IMR-90 (cell line): ENCODE results near the gene ADH6. TPM values are rescaled to one million over a fixed set of nuclear protein-coding genes. Genes with fewer than 3 reads are reported as not detected.

Source experiments
- ATAC-seq: fragments of 200-7000 bp; cut with Tn5 transposase; 2 replicates; pipeline ENCODE4 v1.9.1; 2020; ENCODE audit warnings: low read depth, mild to moderate bottlenecking, moderate library complexity
- BruUV-seq: library from RNA; stranded (reverse); fragments of 400-500 nt; replicated peaks from 2 replicates; lab custom pipeline; 2021; lab: Mats Ljungman, UMichigan
- CTCF ChIA-PET: fragments of 300-600 bp; formaldehyde crosslinking; extraction: SDS; loops from one replicate; lab custom pipeline; 2021; ENCODE audit warnings: antibody characterized with exemption; lab: Yijun Ruan, JAX
- POLR2A ChIA-PET: fragments of 300-600 bp; sonication (Branson Sonifier 250); formaldehyde crosslinking; loops from one replicate; lab custom pipeline; 2022; ENCODE audit warnings: antibody characterized with exemption; ENCODE audit not compliant: unreplicated experiment; lab: Charles Lee
- DNase-seq: peaks from one replicate; pipeline ENCODE4 v3.0.0; 2013
- H2AFZ ChIP-seq: replicated peaks from 2 replicates; pipeline ENCODE3; 2013; ENCODE audit warnings: low read length, mild to moderate bottlenecking; ENCODE audit not compliant: poor library complexity
- H2AK5ac ChIP-seq: 2 replicates; pipeline ENCODE4 v1.6.1; 2013; ENCODE audit warnings: low read depth, low read length, inconsistent platforms
- H2AK9ac ChIP-seq: replicated peaks from 2 replicates; pipeline ENCODE3; 2013; ENCODE audit warnings: mild to moderate bottlenecking, low read depth, low read length, moderate library complexity; ENCODE audit not compliant: poor library complexity
- H2BK120ac ChIP-seq: 2 replicates; pipeline ENCODE4 v1.6.1; 2013; ENCODE audit warnings: low read depth, low read length, inconsistent platforms
- H2BK15ac ChIP-seq: 3 replicates; pipeline ENCODE4 v1.6.1; 2013; ENCODE audit warnings: low read depth, low read length, inconsistent platforms
- H2BK20ac ChIP-seq: 2 replicates; pipeline ENCODE4 v1.6.1; 2013; ENCODE audit warnings: low read depth, mild to moderate bottlenecking, inconsistent platforms, low read length, moderate library complexity
- H2BK5ac ChIP-seq: 2 replicates; pipeline ENCODE4 v1.6.1; 2013; ENCODE audit warnings: mild to moderate bottlenecking, low read depth, low read length, inconsistent platforms; ENCODE audit not compliant: poor library complexity, severe bottlenecking
- H3K14ac ChIP-seq: replicated peaks from 2 replicates; pipeline ENCODE4 v1.6.1; 2013; ENCODE audit warnings: low read depth, low read length, inconsistent platforms
- H3K18ac ChIP-seq: 2 replicates; pipeline ENCODE4 v1.6.1; 2013; ENCODE audit warnings: low read depth, low read length, control low read depth
- H3K23ac ChIP-seq: 2 replicates; pipeline ENCODE4 v1.6.1; 2013; ENCODE audit warnings: low read depth, low read length, inconsistent platforms
- H3K27ac ChIP-seq: 2 replicates; pipeline ENCODE4 v1.5.1; 2013; ENCODE audit warnings: mild to moderate bottlenecking, control low read depth, low read length; ENCODE audit not compliant: insufficient read depth
- H3K27me3 ChIP-seq: 2 replicates; pipeline ENCODE4 v1.6.1; 2013; ENCODE audit warnings: low read length; ENCODE audit not compliant: control insufficient read depth, insufficient read depth
- H3K36me3 ChIP-seq: 2 replicates; pipeline ENCODE4 v1.6.1; 2013; ENCODE audit warnings: low read length, mixed read lengths; ENCODE audit not compliant: control insufficient read depth, insufficient read depth
- H3K4ac ChIP-seq: 2 replicates; pipeline ENCODE4 v1.6.1; 2013; ENCODE audit warnings: low read depth, low read length, inconsistent platforms
- H3K4me1 ChIP-seq: 2 replicates; pipeline ENCODE4 v1.6.1; 2013; ENCODE audit warnings: low read length, mixed read lengths; ENCODE audit not compliant: control insufficient read depth, insufficient read depth
- H3K4me2 ChIP-seq: 2 replicates; pipeline ENCODE4 v1.6.1; 2013; ENCODE audit warnings: low read depth, mild to moderate bottlenecking, control low read depth, low read length, moderate library complexity
- H3K4me3 ChIP-seq: 2 replicates; pipeline ENCODE4 v1.5.1; 2013; ENCODE audit warnings: low read depth, mild to moderate bottlenecking, control low read depth, low read length, moderate library complexity; ENCODE audit not compliant: insufficient read depth
- H3K56ac ChIP-seq: 2 replicates; pipeline ENCODE4 v1.6.1; 2013; ENCODE audit warnings: low read length, inconsistent platforms; ENCODE audit not compliant: insufficient read depth; ENCODE audit errors: extremely low read depth
- H3K79me1 ChIP-seq, 2 experiments: 2 replicates each; pipeline ENCODE4 v1.6.1; 2013; ENCODE audit warnings: low read length in 2 of 2, inconsistent platforms in 1 of 2, low read depth in 1 of 2
- H3K9ac ChIP-seq: 2 replicates; pipeline ENCODE4 v1.6.1; 2013; ENCODE audit warnings: low read depth, low read length, control low read depth
- H3K9me1 ChIP-seq: 2 replicates; pipeline ENCODE4 v1.6.1; 2013; ENCODE audit warnings: low read length, inconsistent platforms; ENCODE audit not compliant: insufficient read depth
- H3K9me3 ChIP-seq: 2 replicates; pipeline ENCODE4 v1.6.1; 2013; ENCODE audit warnings: low read length; ENCODE audit not compliant: control insufficient read depth, insufficient read depth
- H4K20me1 ChIP-seq: 2 replicates; pipeline ENCODE4 v1.6.1; 2013; ENCODE audit warnings: low read length, inconsistent platforms; ENCODE audit not compliant: insufficient read depth
- H4K5ac ChIP-seq: 2 replicates; pipeline ENCODE4 v1.6.1; 2013; ENCODE audit warnings: mild to moderate bottlenecking, low read depth, low read length, control low read depth
- H4K8ac ChIP-seq, 2 experiments: 2 replicates each; pipeline ENCODE4 v1.6.1; 2013; ENCODE audit warnings: low read depth in 2 of 2, low read length in 2 of 2, control low read depth in 1 of 2, inconsistent platforms in 1 of 2
- H4K91ac ChIP-seq: 2 replicates; pipeline ENCODE4 v1.6.1; 2013; ENCODE audit warnings: low read depth, low read length, inconsistent platforms; ENCODE audit not compliant: insufficient read depth
- CEBPB ChIP-seq: IDR thresholded peaks from 2 replicates; pipeline ENCODE4 v1.6.1; 2012; ENCODE audit warnings: low read depth, low read length, improper control_type of control experiment
- CTCF ChIP-seq: conservative IDR thresholded peaks from 2 replicates; pipeline ENCODE4 v1.5.1; 2012; ENCODE audit warnings: mild to moderate bottlenecking, low read depth, low read length, improper control_type of control experiment
- FOS ChIP-seq: fragments of 150-350 bp; IDR thresholded peaks from 2 replicates; pipeline ENCODE4 v1.6.1; 2016; ENCODE audit warnings: low read depth, low read length
- NFE2L2 ChIP-seq: fragments of 150-350 bp; IDR thresholded peaks from 2 replicates; pipeline ENCODE4 v1.6.1; 2016; ENCODE audit warnings: low read depth, mild to moderate bottlenecking, low read length
- POLR2A ChIP-seq: IDR thresholded peaks from 2 replicates; pipeline ENCODE4 v1.6.1; 2012; ENCODE audit warnings: mild to moderate bottlenecking, low read depth, low read length
- RAD21 ChIP-seq: IDR thresholded peaks from 2 replicates; pipeline ENCODE4 v1.6.1; 2012; ENCODE audit warnings: low read length, improper control_type of control experiment
- RCOR1 ChIP-seq: IDR thresholded peaks from 2 replicates; pipeline ENCODE4 v1.6.1; 2012; ENCODE audit warnings: mild to moderate bottlenecking, low read length, improper control_type of control experiment; ENCODE audit not compliant: insufficient replicate concordance
- RFX5 ChIP-seq: IDR thresholded peaks from 2 replicates; pipeline ENCODE4 v1.8.0; 2012; ENCODE audit warnings: low read depth, mild to moderate bottlenecking, low read length, moderate library complexity
- SMC3 ChIP-seq: fragments of 150-350 bp; IDR thresholded peaks from 2 replicates; pipeline ENCODE4 v1.6.1; 2016; ENCODE audit warnings: low read depth, mild to moderate bottlenecking, antibody characterized with exemption, low read length, moderate library complexity
- WGBS, 2 experiments: methylation state at CpG; one replicate each; pipeline versions ENCODE4 v1.1.5 to v1.1.7; 2013; ENCODE audit warnings: missing lambda C conversion rate in 2 of 2; ENCODE audit not compliant: insufficient read length in 1 of 2; ENCODE audit errors: extremely low coverage in 2 of 2; 5-methylcytosine and 5-hydroxymethylcytosine counted together
- dilution Hi-C: fragments of 300-500 bp; cut with HindIII; formaldehyde crosslinking; loops from one replicate; pipeline ENCODE4 v1.14.3; 2018; ENCODE audit warnings: low sequenced_read_pairs; ENCODE audit not compliant: unreplicated experiment
- in situ Hi-C: fragments of 300-500 bp; cut with MboI; formaldehyde crosslinking; loops from 3 replicates; pipeline ENCODE4 v1.14.3; 2019; ENCODE audit warnings: low sequenced_read_pairs, inconsistent platforms, mixed read lengths
- intact Hi-C: fragments of 100-400 bp; cut with micrococcal nuclease; formaldehyde crosslinking; loops from 2 replicates; pipeline ENCODE4 v1.10.0; 2022
- polyA plus RNA-seq, 3 experiments: library from polyadenylated mRNA; depleted of rRNA; stranded (reverse); fragments of >200 nt; gene quantifications; 2 replicates each; pipeline ENCODE4 v1.2.3, GENCODE V29; 2012; ENCODE audit warnings: low replicate concordance in 1 of 3
- total RNA-seq: library from RNA; depleted of rRNA; stranded (reverse); fragments of >200 nt; gene quantifications from 2 replicates; pipeline ENCODE4 v1.2.3, GENCODE V29; 2012
- TF ChIP-seq, protein P1 (sequence below): fragments of 150-350 bp; IDR thresholded peaks from 2 replicates; pipeline ENCODE4 v1.6.1; 2017; ENCODE audit warnings: mild to moderate bottlenecking, antibody characterized with exemption, low read length, low read depth

ADH6 gene
- total and polyA plus RNA-seq, 2 of the 4 experiments (the other 2 are of a cell fraction): not detected

GRCh38 chr4:99201690-99202089, 17.4 kb downstream of the ADH6 start:
- TF ChIP-seq NFE2L2 (no peak), SMC3 (peak; percentile 56), RFX5 (no peak), CEBPB (no peak), RCOR1 (no peak), RAD21 (peak; percentile 54), POLR2A (no peak), CTCF (peak; percentile 59), FOS (no peak)
- TF ChIP-seq, protein P1, sequence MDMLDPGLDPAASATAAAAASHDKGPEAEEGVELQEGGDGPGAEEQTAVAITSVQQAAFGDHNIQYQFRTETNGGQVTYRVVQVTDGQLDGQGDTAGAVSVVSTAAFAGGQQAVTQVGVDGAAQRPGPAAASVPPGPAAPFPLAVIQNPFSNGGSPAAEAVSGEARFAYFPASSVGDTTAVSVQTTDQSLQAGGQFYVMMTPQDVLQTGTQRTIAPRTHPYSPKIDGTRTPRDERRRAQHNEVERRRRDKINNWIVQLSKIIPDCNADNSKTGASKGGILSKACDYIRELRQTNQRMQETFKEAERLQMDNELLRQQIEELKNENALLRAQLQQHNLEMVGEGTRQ: no peak
- Histone ChIP-seq H2BK15ac (no peak overlapping the region; the same call in 2 of the 3 replicates), H3K4ac (no peak overlapping the region), H3K4me1 (peaks cover 12% of the 10 kb centered on the region), H3K56ac (no peak overlapping the region), H4K91ac (no peak overlapping the region), H3K23ac (no peak overlapping the region), H3K27me3 (no peaks in the 10 kb centered on the region), H3K9me3 (no peaks in the 10 kb centered on the region), H3K18ac (peak overlapping the region; percentile 86; the same call in 1 of the 2 replicates), H2AFZ (no peak overlapping the region), H3K36me3 (no peaks in the 10 kb centered on the region), H2AK9ac (no peak overlapping the region), H3K14ac (no peak overlapping the region), H3K4me2 (no peak overlapping the region), H3K79me1 (no peaks in the 10 kb centered on the region), H3K9ac (no peak overlapping the region), H4K5ac (no peak overlapping the region; the same call in 1 of the 2 replicates), H2AK5ac (no peak overlapping the region), H2BK120ac (no peak overlapping the region), H3K4me3 (no peak overlapping the region), H2BK5ac (peak overlapping the region; percentile 15), H3K27ac (peak overlapping the region; percentile 23; the same call in 1 of the 2 replicates), H4K8ac (peak overlapping the region in 1 of 2 experiments; percentile 25; a peak in 1 of 4 replicates), H4K20me1 (no peaks in the 10 kb centered on the region), H2BK20ac (no peak overlapping the region; the same call in 1 of the 2 replicates), H3K9me1 (no peaks in the 10 kb centered on the region)
- ChIA-PET CTCF (interaction anchor here (0.5 to 2.5 kb wide), 15 partner anchors 9 to 261 kb away, joined by 3 to 21 read pairs (median 3); no protein-coding TSS in a partner anchor), POLR2A (no interaction called here)
- in situ Hi-C loops (loop anchor here (5.0 kb wide), 1 partner anchor 201 kb away; no protein-coding TSS in a partner anchor), intact Hi-C loops (loop anchor here (1.0 to 5.0 kb wide), 4 partner anchors 84 to 261 kb away; no protein-coding TSS in a partner anchor), dilution Hi-C loops (no loop called here)
- no TSS peak for BruUV-seq
- DNase-seq: peak; percentile 55
- WGBS, 2 experiments: no CpG with 5 or more reads among the region's 3 CpGs
- ATAC-seq: peak; percentile 68
